PC-9 (cell line): Measurements from ENCODE around the gene MBTPS1. TPM values are rescaled to one million over a fixed set of nuclear protein-coding genes. Genes with fewer than 3 reads are reported as not detected.

Experiments
- BruUV-seq: library from RNA; stranded (reverse); fragments of 400-500 nt; replicated peaks from 2 replicates; lab custom pipeline; 2021; lab: Mats Ljungman, UMichigan
- CTCF ChIA-PET: fragments of 300-600 bp; sonication (Branson Sonifier 250); formaldehyde crosslinking; loops from one replicate; lab custom pipeline; 2022; ENCODE audit warnings: antibody characterized with exemption; lab: Charles Lee
- POLR2A ChIA-PET: fragments of 300-600 bp; sonication (Branson Sonifier 250); formaldehyde crosslinking; loops from one replicate; lab custom pipeline; 2022; ENCODE audit warnings: antibody characterized with exemption; ENCODE audit not compliant: unreplicated experiment; lab: Charles Lee
- DNase-seq, 2 experiments: peaks; one replicate each; pipeline versions ENCODE4 v3.0.0 to v3.0.0-alpha.2; 2015 to 2022; ENCODE audit warnings: mixed read lengths in 1 of 2
- H2AFZ ChIP-seq: fragments of 200-600 bp; sonication (generic); 2 replicates; pipeline ENCODE4 v1.8.1; 2017; ENCODE audit warnings: antibody characterized with exemption
- H3F3A ChIP-seq: fragments of 200-600 bp; sonication (generic); 2 replicates; pipeline ENCODE4 v1.8.1; 2017; ENCODE audit warnings: antibody characterized with exemption, mild to moderate bottlenecking, low read depth; ENCODE audit not compliant: insufficient read depth
- H3K27ac ChIP-seq: fragments of 200-600 bp; sonication (generic); 2 replicates; pipeline ENCODE4 v1.6.1; 2016; ENCODE audit warnings: mixed run types
- H3K27me3 ChIP-seq: fragments of 200-600 bp; sonication (generic); 2 replicates; pipeline ENCODE4 v1.6.1; 2016; ENCODE audit warnings: low read depth, mixed run types; ENCODE audit not compliant: insufficient read depth
- H3K36me3 ChIP-seq: fragments of 200-600 bp; sonication (generic); 2 replicates; pipeline ENCODE4 v1.6.1; 2016; ENCODE audit warnings: low read depth, mixed run types
- H3K4me1 ChIP-seq: fragments of 200-600 bp; sonication (generic); replicated peaks from 2 replicates; pipeline ENCODE4 v1.6.1; 2016; ENCODE audit warnings: mixed run types; ENCODE audit not compliant: insufficient read depth
- H3K4me2 ChIP-seq: fragments of 200-600 bp; sonication (generic); 2 replicates; pipeline ENCODE4 v1.6.1; 2017; ENCODE audit warnings: mixed run types
- H3K4me3 ChIP-seq: fragments of 200-600 bp; sonication (generic); 2 replicates; pipeline ENCODE4 v1.6.1; 2016; ENCODE audit warnings: mixed run types
- H3K79me2 ChIP-seq: fragments of 200-600 bp; sonication (generic); 2 replicates; pipeline ENCODE4 v1.6.1; 2017; ENCODE audit warnings: low read depth, mixed run types
- H3K9me2 ChIP-seq: fragments of 200-600 bp; sonication (generic); 2 replicates; pipeline ENCODE4 v1.8.1; 2017; ENCODE audit warnings: mild to moderate bottlenecking; ENCODE audit not compliant: insufficient read depth
- H3K9me3 ChIP-seq: fragments of 200-600 bp; sonication (generic); 2 replicates; pipeline ENCODE4 v1.8.1; 2016; ENCODE audit warnings: low read depth; ENCODE audit not compliant: insufficient read depth
- H4K20me1 ChIP-seq: fragments of 200-600 bp; sonication (generic); 2 replicates; pipeline ENCODE4 v1.8.1; 2017; ENCODE audit not compliant: insufficient read depth
- CTCF ChIP-seq: fragments of 200-600 bp; sonication (generic); conservative IDR thresholded peaks from 2 replicates; pipeline ENCODE4 v1.6.1; 2017; ENCODE audit warnings: mixed run types, antibody characterized with exemption, mild to moderate bottlenecking, moderate library complexity
- EZH2 ChIP-seq: fragments of 200-600 bp; sonication (generic); IDR thresholded peaks from 2 replicates; pipeline ENCODE4 v1.8.0; 2017; ENCODE audit warnings: antibody characterized with exemption, low read depth
- intact Hi-C: fragments of 100-400 bp; cut with micrococcal nuclease; formaldehyde crosslinking; loops from one replicate; pipeline ENCODE4 v1.10.0; 2022; ENCODE audit not compliant: unreplicated experiment
- total RNA-seq: library from RNA; stranded (reverse); gene quantifications from 2 replicates; pipeline ENCODE4 v1.2.3, GENCODE V29; 2021

Gene MBTPS1
- total RNA-seq, 1 experiment from 2014 or later, result 96.0 TPM

DNA sequence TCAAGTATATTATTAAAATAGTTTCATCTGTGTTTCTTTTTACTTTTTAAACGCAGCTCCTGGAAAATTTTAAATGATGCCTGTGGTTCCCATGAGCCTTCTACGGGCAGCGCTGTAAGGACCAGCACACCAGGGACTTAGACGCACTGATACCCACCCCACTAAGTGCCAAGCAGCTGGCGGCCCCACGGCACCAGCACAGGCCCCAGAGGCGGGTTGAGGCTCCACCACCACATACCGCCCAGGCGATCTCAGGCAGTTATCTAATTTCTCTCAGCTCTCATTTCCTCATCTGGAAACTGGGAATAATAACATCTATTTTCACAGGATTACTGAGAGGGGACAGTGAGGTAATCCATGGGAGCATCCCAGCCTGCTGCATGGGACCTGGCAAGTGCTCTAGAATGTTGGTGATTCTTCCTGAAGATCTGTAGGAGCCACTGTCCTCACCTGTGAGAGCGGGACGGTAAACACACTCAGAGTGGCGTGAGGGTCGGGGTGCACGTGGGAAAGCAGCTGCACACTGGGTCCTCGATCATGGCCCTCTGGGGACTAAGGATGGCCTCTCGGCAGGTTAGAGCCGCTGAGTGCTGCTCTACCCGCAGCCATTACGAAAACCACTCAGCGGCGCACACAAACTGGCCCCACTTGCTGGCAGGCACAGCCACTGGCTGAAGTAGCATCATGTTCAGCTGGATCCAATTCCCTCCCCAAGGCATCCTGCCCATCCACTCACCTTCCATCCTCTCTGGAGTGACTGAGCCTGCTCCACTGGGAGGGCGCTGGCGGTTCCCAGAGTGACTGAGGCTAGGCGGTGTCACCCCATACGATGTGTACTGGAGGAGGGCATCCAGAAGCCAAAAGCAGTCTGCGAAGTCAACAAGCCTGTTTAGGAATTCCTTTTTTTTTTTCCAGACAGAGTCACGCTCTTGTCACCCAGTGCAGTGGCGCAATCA lies 56.5 kb downstream of the MBTPS1 start:
- Histone ChIP-seq H2AFZ (no peak overlapping the region), H3K4me3 (no peak overlapping the region), H3K4me1 (no peaks in the 10 kb centered on the region), H3F3A (peaks cover 5% of the 10 kb centered on the region; the same call in 1 of the 2 replicates), H3K4me2 (no peak overlapping the region), H3K9me2 (no peaks in the 10 kb centered on the region), H3K27me3 (no peaks in the 10 kb centered on the region), H3K9me3 (no peaks in the 10 kb centered on the region), H3K36me3 (peaks cover 16% of the 10 kb centered on the region; the same call in 1 of the 2 replicates), H3K27ac (no peak overlapping the region), H4K20me1 (no peaks in the 10 kb centered on the region), H3K79me2 (no peaks in the 10 kb centered on the region)
- no TSS peak for BruUV-seq
- POLR2A ChIA-PET, result no interaction called here
- CTCF ChIA-PET, result no interaction called here
- no peak for TF ChIP-seq CTCF
- TF ChIP-seq EZH2, result no peak
- intact Hi-C loops, result no loop called here
- DNase-seq, result no peak

- Histone ChIP-seq H3K27me3 (no peaks in the 10 kb centered on the region), H3K4me3 (no peak overlapping the region), H3K27ac (no peak overlapping the region), H3K9me3 (no peaks in the 10 kb centered on the region), H3K36me3 (0 out of 2 replicates have a peak, but pooled peaks cover 14% of the 10 kb centered on the region), H3K9me2 (no peaks in the 10 kb centered on the region), H4K20me1 (no peaks in the 10 kb centered on the region), H3F3A (peaks cover 4% of the 10 kb centered on the region; the same call in 1 of the 2 replicates), H2AFZ (no peak overlapping the region), H3K4me1 (no peaks in the 10 kb centered on the region), H3K79me2 (no peaks in the 10 kb centered on the region), H3K4me2 (no peak overlapping the region)
- TF ChIP-seq EZH2 (no peak), CTCF (no peak)
- intact Hi-C loops, result no loop called here
- ChIA-PET CTCF (interaction anchor here (0.6 kb wide), 1 partner anchor 87 kb away, joined by 10 read pairs; no protein-coding TSS in a partner anchor), POLR2A (no interaction called here)
- no peak for DNase-seq
- no TSS peak for BruUV-seq
Observed at GRCh38 chr16:84059111-84059510, 57.6 kb downstream of the MBTPS1 start.

DNA sequence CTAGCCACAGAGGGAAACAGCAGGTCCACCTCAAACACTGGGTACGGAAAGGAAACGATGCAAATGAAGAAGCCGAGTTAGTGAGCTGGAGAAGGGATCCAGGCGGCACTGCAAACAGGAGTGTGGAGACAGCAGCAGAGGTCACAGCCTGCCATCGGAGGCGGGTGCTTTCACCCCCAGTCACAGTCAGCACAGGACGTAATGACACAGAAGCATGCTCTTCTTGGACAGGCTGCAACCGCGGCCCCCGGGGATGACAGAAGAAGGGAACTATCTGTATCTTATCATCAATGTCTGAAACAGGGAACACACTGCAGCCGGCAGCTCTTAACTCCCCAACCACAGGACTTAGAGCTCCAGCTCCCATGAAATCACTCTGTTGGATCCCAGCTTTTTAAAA lies 58.1 kb downstream of the MBTPS1 start:
- Histone ChIP-seq H3F3A (no peaks in the 10 kb centered on the region; the same call in 1 of the 2 replicates), H3K79me2 (no peaks in the 10 kb centered on the region), H3K27ac (no peak overlapping the region), H3K4me3 (no peak overlapping the region), H3K27me3 (no peaks in the 10 kb centered on the region), H4K20me1 (no peaks in the 10 kb centered on the region), H3K4me1 (no peaks in the 10 kb centered on the region), H2AFZ (no peak overlapping the region), H3K9me2 (no peaks in the 10 kb centered on the region), H3K36me3 (0 out of 2 replicates have a peak, but pooled peaks cover 14% of the 10 kb centered on the region), H3K4me2 (no peak overlapping the region), H3K9me3 (no peaks in the 10 kb centered on the region)
- no TSS peak for BruUV-seq
- ChIA-PET CTCF (no interaction called here), POLR2A (interaction anchor here (0.7 kb wide), 1 partner anchor 459 kb away, joined by 14 read pairs; no protein-coding TSS in a partner anchor)
- no peak for DNase-seq
- no peak for TF ChIP-seq EZH2
- no peak for TF ChIP-seq CTCF
- intact Hi-C loops, result no loop called here
